Effector CD4-positive, alpha-beta T cell (primary cell): ENCODE measurements around the gene MYADM.

Experiments used
- DNase-seq: peaks from one replicate; pipeline ENCODE4 v3.0.0-alpha.2; 2020

MYADM gene

GRCh38 chr19:53892301-53892980 is 24.8 kb downstream of the MYADM start:
- no peak for DNase-seq

GRCh38 chr19:53892981-53893325 is 25.3 kb downstream of the MYADM start:
- no peak for DNase-seq

- DNase-seq, result no peak
These were observed 27.0 kb downstream of the MYADM start for GRCh38 chr19:53894707-53895106.

- DNase-seq, result no peak
These were observed 29.0 kb downstream of the MYADM start for GRCh38 chr19:53896682-53897081.

GRCh38 chr19:53897459-53897858 is 29.8 kb downstream of the MYADM start:
- no peak for DNase-seq

- no peak for DNase-seq
These were observed 30.5 kb downstream of the MYADM start for GRCh38 chr19:53898166-53898565.

GRCh38 chr19:53898636-53899341 is 31.1 kb downstream of the MYADM start:
- no peak for DNase-seq

- no peak for DNase-seq
These were observed 32.6 kb downstream of the MYADM start for GRCh38 chr19:53900191-53900860.

GRCh38 chr19:53903055-53903680 is 35.5 kb downstream of the MYADM start:
- peak; percentile 41 for DNase-seq

- no peak for DNase-seq
These were observed 37.2 kb downstream of the MYADM start for GRCh38 chr19:53904909-53905308.

GRCh38 chr19:53905787-53906186 is 38.1 kb downstream of the MYADM start:
- no peak for DNase-seq

- peak; percentile 61 for DNase-seq
These were observed 38.8 kb downstream of the MYADM start for GRCh38 chr19:53906211-53907192.

- no peak for DNase-seq
These were observed 39.5 kb downstream of the MYADM start for GRCh38 chr19:53907193-53907581.

- no peak for DNase-seq
These were observed 40.0 kb downstream of the MYADM start for GRCh38 chr19:53907690-53908089.

- no peak for DNase-seq
These were observed 40.6 kb downstream of the MYADM start for GRCh38 chr19:53908106-53908934.

- no peak for DNase-seq
These were observed 41.3 kb downstream of the MYADM start, which contains the start of gene CACNG7 for GRCh38 chr19:53908935-53909415. CACNG7 (plus strand) TSS chr19:53909278; CDS start chr19:53912832, 3,554 bp downstream.

GRCh38 chr19:53909471-53910169 is 41.9 kb downstream of the MYADM start:
- no peak for DNase-seq

- no peak for DNase-seq
These were observed 42.5 kb downstream of the MYADM start for GRCh38 chr19:53910170-53910518.

- DNase-seq, result no peak
These were observed 45.0 kb downstream of the MYADM start for GRCh38 chr19:53912653-53913052.

GRCh38 chr19:53915000-53915399 is 47.3 kb downstream of the MYADM start:
- no peak for DNase-seq

- no peak for DNase-seq
These were observed 48.3 kb downstream of the MYADM start for GRCh38 chr19:53916004-53916403.
